Right lobe of liver (tissue), 4 donors: ENCODE results near the gene CLEC2D.

Source experiments
- POLR2A ChIP-seq: fragments of 450-650 bp; IDR thresholded peaks from one replicate; pipeline ENCODE4 v1.6.1; 2017; ENCODE audit warnings: antibody characterized with exemption, mild to moderate bottlenecking
- TF ChIP-seq, protein P1 (sequence below), 4 donors: fragments of 200-600 bp in 3 of 4; fragments of 450-650 bp in 1 of 4; IDR thresholded peaks; one replicate each; pipeline versions ENCODE4 v1.5.1 to v1.8.0; 2016 to 2022; ENCODE audit warnings: antibody characterized with exemption in 4 of 4, mild to moderate bottlenecking in 2 of 4
- donor health status: DM: no; HTN: no; CAD: no.
- donor health status: DM: no; HTN: no; CAD: no.
- donor health status: DM: no; HTN: yes; CAD: no.

- TF ChIP-seq, protein P1, sequence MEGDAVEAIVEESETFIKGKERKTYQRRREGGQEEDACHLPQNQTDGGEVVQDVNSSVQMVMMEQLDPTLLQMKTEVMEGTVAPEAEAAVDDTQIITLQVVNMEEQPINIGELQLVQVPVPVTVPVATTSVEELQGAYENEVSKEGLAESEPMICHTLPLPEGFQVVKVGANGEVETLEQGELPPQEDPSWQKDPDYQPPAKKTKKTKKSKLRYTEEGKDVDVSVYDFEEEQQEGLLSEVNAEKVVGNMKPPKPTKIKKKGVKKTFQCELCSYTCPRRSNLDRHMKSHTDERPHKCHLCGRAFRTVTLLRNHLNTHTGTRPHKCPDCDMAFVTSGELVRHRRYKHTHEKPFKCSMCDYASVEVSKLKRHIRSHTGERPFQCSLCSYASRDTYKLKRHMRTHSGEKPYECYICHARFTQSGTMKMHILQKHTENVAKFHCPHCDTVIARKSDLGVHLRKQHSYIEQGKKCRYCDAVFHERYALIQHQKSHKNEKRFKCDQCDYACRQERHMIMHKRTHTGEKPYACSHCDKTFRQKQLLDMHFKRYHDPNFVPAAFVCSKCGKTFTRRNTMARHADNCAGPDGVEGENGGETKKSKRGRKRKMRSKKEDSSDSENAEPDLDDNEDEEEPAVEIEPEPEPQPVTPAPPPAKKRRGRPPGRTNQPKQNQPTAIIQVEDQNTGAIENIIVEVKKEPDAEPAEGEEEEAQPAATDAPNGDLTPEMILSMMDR (IDR thresholded peaks at IDR 0.05): no peak
- TF ChIP-seq POLR2A: no peak
Observed at GRCh38 chr12:9669534-9669933, at the start of gene CLEC2D.
